Spleen (tissue), 7 donors: ENCODE results near the gene HES4.

Experiments used
- POLR2AphosphoS5 ChIP-seq, 3 donors: sonication (generic); formaldehyde crosslinking; IDR thresholded peaks; one replicate each; pipeline ENCODE4 v1.5.1; 2017; ENCODE audit warnings: antibody characterized with exemption in 3 of 3
- TF ChIP-seq, protein P1 (sequence below), 11 experiments: fragments of 200-600 bp in 7 of 11; fragments of 450-650 bp in 4 of 11; sonication (generic) in 4 of 11; IDR thresholded peaks in 8 of 11; conservative IDR thresholded peaks in 3 of 11; 1 replicate in 7 of 11; 2 replicates in 4 of 11; pipeline versions ENCODE4 v1.4.0 to v1.8.0; 2016 to 2021; ENCODE audit warnings: antibody characterized with exemption in 11 of 11, inconsistent platforms in 4 of 11, mild to moderate bottlenecking in 1 of 11
- donor health status: DM: no; HTN: no; CAD: no; lungs with moderate emphysema.
- donor health status: DM: no; HTN: no; CAD: no.
- donor health status: DM: no; HTN: no; CAD: no.

DNA sequence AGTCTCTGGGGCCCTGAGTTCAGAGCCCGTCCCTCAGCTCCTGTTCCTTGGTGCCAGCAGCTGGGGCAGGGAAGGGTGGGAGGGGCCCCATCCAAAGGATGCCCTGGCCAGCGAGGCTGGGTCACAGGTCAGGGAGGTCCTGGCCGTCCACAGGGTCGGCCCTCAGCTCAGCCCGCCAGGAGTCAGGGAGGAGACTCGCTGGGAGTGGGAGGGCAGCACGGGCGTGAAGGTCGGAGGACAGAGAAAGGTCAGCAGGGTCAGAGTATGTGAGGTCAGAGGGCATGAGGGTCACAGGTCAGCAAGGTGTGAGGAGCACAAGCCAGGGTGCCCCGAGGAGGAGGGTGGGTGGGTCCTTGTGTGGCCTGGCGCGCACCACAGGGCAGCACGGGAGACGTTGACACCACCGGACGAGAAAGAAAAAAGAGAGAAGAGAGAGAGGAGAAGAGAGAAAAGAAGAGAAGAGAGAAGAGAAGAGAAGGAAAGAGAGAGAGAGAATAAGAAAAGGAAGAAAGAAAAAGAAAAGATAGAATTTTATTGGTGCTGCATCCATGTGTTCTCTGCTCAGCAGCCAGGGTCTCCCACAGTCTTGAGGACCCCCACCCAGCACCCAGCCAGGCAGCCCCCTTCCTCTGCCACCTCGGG, 25.1 kb downstream of the HES4 start:
- TF ChIP-seq, protein P1, sequence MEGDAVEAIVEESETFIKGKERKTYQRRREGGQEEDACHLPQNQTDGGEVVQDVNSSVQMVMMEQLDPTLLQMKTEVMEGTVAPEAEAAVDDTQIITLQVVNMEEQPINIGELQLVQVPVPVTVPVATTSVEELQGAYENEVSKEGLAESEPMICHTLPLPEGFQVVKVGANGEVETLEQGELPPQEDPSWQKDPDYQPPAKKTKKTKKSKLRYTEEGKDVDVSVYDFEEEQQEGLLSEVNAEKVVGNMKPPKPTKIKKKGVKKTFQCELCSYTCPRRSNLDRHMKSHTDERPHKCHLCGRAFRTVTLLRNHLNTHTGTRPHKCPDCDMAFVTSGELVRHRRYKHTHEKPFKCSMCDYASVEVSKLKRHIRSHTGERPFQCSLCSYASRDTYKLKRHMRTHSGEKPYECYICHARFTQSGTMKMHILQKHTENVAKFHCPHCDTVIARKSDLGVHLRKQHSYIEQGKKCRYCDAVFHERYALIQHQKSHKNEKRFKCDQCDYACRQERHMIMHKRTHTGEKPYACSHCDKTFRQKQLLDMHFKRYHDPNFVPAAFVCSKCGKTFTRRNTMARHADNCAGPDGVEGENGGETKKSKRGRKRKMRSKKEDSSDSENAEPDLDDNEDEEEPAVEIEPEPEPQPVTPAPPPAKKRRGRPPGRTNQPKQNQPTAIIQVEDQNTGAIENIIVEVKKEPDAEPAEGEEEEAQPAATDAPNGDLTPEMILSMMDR (IDR thresholded peaks at IDR 0.05 in 8 of 11, conservative IDR thresholded peaks at IDR 0.05 in 3 of 11), result no peak
- no peak for TF ChIP-seq POLR2AphosphoS5 (IDR thresholded peaks at IDR 0.05)
